DND-41 (cell line): ENCODE measurements around the gene SMCO4.

Experiments used
- ATAC-seq: fragments of 200-7000 bp; cut with Tn5 transposase; 3 replicates; pipeline ENCODE4 v1.9.1; 2021; ENCODE audit warnings: low read depth; ENCODE audit not compliant: insufficient read depth
- DNase-seq: peaks from one replicate; pipeline ENCODE4 v3.0.0-alpha.2; 2020
- H2AFZ ChIP-seq: 2 replicates; pipeline ENCODE4 v1.6.0; 2012; ENCODE audit warnings: low read depth, low read length
- H3K27ac ChIP-seq: 2 replicates; pipeline ENCODE4 v1.5.1; 2012; ENCODE audit warnings: low read length, inconsistent platforms
- H3K27me3 ChIP-seq: fragments of 200-600 bp; sonication (generic); 2 replicates; pipeline ENCODE4 v1.6.0; 2012; ENCODE audit warnings: low read length, mild to moderate bottlenecking, inconsistent platforms; ENCODE audit not compliant: insufficient read depth, poor library complexity
- H3K36me3 ChIP-seq: 2 replicates; pipeline ENCODE4 v1.5.1; 2012; ENCODE audit warnings: low read length, inconsistent platforms; ENCODE audit not compliant: insufficient read depth
- H3K4me1 ChIP-seq: 2 replicates; pipeline ENCODE4 v1.5.1; 2012; ENCODE audit warnings: mild to moderate bottlenecking, low read length; ENCODE audit not compliant: insufficient read depth
- H3K4me2 ChIP-seq: 2 replicates; pipeline ENCODE4 v1.6.0; 2012; ENCODE audit warnings: mild to moderate bottlenecking, moderate library complexity, low read length, inconsistent platforms; ENCODE audit not compliant: insufficient read depth
- H3K4me3 ChIP-seq, 2 experiments: fragments of 200-600 bp in 1 of 2; shearing (Covaris generic) in 1 of 2; 2 replicates each; pipeline ENCODE4 v1.5.1; 2012 to 2016; ENCODE audit warnings: inconsistent platforms in 2 of 2, low read length in 2 of 2, mild to moderate bottlenecking in 2 of 2, low read depth in 1 of 2, moderate library complexity in 1 of 2
- H3K79me2 ChIP-seq: 2 replicates; pipeline ENCODE4 v1.6.0; 2012; ENCODE audit warnings: low read length, inconsistent platforms; ENCODE audit not compliant: insufficient read depth
- H3K9ac ChIP-seq: 2 replicates; pipeline ENCODE4 v1.6.0; 2012; ENCODE audit warnings: low read depth, mild to moderate bottlenecking, inconsistent platforms, low read length, moderate library complexity
- H3K9me3 ChIP-seq: 2 replicates; pipeline ENCODE4 v1.5.1; 2012; ENCODE audit warnings: low read length, moderate library complexity, mild to moderate bottlenecking, inconsistent platforms; ENCODE audit not compliant: insufficient read depth, severe bottlenecking
- H4K20me1 ChIP-seq: 2 replicates; pipeline ENCODE4 v1.6.0; 2012; ENCODE audit warnings: low read length; ENCODE audit not compliant: insufficient read depth
- EZH2 ChIP-seq: IDR thresholded peaks from 3 replicates; pipeline ENCODE4 v1.6.1; 2012; ENCODE audit warnings: borderline replicate concordance, low read depth, mild to moderate bottlenecking, moderate library complexity, low read length, inconsistent platforms; ENCODE audit not compliant: severe bottlenecking
- TF ChIP-seq, protein P1 (sequence below): IDR thresholded peaks from 2 replicates; pipeline ENCODE4 v1.5.1; 2012; ENCODE audit warnings: borderline replicate concordance, low read length, moderate library complexity, mild to moderate bottlenecking; ENCODE audit not compliant: poor library complexity, severe bottlenecking; ENCODE audit errors: extremely low read depth

SMCO4 gene

DNA sequence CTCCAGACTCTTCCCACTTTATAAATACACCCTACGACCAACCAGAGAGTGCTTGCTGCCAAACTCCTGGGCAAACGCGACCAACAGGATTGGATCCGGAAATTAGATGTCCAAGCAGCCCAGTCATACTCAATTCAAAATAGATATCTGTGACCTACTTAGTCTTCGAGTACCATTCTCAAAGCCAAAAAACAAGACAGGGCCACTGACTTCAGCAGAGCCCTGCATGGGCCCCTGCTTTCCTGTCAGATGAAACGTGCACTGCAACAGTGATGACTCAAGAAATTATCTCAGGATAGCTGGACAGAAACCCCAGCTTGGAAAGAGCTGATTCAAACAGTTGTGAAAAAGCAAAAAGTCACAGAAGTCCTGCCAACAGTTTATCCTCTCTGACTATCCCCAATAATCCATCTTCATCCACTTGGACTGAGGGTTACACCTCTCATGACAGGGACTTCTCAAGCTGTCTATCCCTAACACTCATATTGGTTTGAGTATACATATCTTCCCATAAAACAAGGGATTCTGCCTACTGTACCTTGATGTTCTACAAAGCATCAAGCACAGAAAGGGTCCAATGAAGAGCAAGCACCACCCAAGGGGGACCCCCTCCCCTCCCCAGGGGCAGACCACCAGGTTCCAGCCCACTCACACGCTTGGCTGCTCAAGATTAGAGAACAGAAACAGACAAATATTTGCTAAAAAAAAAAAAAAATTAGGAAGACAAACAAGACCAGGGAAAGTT lies 17.4 kb downstream of the SMCO4 start:
- Histone ChIP-seq H3K36me3 (no peaks in the 10 kb centered on the region), H3K79me2 (0 out of 2 replicates have a peak, but pooled peaks cover 3% of the 10 kb centered on the region), H3K4me1 (peaks cover 60% of the 10 kb centered on the region), H3K27me3 (no peaks in the 10 kb centered on the region), H3K4me2 (no peak overlapping the region), H3K27ac (no peak overlapping the region), H3K9me3 (no peaks in the 10 kb centered on the region), H2AFZ (no peak overlapping the region), H3K9ac (no peak overlapping the region), H4K20me1 (peaks cover 9% of the 10 kb centered on the region), H3K4me3 (no peak overlapping the region)
- TF ChIP-seq, protein P1, sequence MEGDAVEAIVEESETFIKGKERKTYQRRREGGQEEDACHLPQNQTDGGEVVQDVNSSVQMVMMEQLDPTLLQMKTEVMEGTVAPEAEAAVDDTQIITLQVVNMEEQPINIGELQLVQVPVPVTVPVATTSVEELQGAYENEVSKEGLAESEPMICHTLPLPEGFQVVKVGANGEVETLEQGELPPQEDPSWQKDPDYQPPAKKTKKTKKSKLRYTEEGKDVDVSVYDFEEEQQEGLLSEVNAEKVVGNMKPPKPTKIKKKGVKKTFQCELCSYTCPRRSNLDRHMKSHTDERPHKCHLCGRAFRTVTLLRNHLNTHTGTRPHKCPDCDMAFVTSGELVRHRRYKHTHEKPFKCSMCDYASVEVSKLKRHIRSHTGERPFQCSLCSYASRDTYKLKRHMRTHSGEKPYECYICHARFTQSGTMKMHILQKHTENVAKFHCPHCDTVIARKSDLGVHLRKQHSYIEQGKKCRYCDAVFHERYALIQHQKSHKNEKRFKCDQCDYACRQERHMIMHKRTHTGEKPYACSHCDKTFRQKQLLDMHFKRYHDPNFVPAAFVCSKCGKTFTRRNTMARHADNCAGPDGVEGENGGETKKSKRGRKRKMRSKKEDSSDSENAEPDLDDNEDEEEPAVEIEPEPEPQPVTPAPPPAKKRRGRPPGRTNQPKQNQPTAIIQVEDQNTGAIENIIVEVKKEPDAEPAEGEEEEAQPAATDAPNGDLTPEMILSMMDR = no peak
- TF ChIP-seq EZH2 = no peak
- ATAC-seq (no peak), DNase-seq (no peak)

DNA sequence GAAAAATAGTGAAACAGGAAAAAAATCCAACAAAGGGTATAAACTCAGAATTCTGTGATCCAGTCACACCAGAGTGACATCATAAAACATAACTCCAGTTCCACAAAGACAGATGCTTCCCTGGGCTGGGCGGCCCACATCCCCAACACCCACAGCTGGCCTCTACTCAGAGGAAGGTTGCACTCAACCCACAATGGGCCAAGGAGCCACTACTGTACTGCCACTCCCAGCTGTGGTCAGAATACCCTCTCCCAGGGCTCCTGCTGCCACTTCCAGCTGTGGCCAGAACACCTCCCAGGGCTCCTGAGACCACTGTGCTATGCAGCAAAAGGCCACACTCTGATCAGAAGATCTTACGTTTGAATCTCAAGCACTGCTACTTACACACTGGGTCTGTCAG lies 18.3 kb downstream of the SMCO4 start:
- Histone ChIP-seq H3K27me3 (no peaks in the 10 kb centered on the region), H3K9me3 (no peaks in the 10 kb centered on the region), H3K4me3 (no peak overlapping the region), H3K9ac (no peak overlapping the region), H3K79me2 (0 out of 2 replicates have a peak, but pooled peaks cover 3% of the 10 kb centered on the region), H3K4me1 (peaks cover 60% of the 10 kb centered on the region), H3K4me2 (no peak overlapping the region), H3K27ac (no peak overlapping the region), H3K36me3 (no peaks in the 10 kb centered on the region), H4K20me1 (peaks cover 4% of the 10 kb centered on the region), H2AFZ (no peak overlapping the region)
- TF ChIP-seq EZH2 = no peak
- TF ChIP-seq, protein P1 = no peak
- DNase-seq (no peak), ATAC-seq (no peak)

DNA sequence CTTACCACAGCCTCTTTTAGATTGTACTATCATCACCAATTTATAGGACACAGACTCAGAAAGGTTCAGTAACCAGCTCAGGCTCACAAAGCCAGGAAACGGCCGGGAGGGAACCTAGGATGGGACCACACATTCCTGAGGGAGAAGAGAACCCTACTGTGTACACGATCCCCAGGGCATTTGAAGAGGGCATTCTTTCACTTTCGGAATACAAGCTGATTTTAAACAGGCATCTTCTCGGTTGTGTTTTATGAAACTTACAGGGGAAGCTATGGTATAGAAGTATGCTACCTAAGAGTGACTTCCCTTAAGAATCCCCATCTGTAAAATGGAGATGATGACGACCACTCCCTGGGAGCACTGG lies 19.0 kb downstream of the SMCO4 start:
- Histone ChIP-seq H3K36me3 (no peaks in the 10 kb centered on the region), H3K4me3 (no peak overlapping the region), H3K9me3 (no peaks in the 10 kb centered on the region), H3K4me1 (peaks cover 61% of the 10 kb centered on the region), H3K79me2 (0 out of 2 replicates have a peak, but pooled peaks cover 3% of the 10 kb centered on the region), H3K27me3 (no peaks in the 10 kb centered on the region), H3K27ac (0 out of 2 replicates have a peak overlapping the region, but pooled peaks have one; percentile 7), H4K20me1 (peaks cover 4% of the 10 kb centered on the region; the same call in 1 of the 2 replicates), H2AFZ (no peak overlapping the region), H3K4me2 (no peak overlapping the region), H3K9ac (no peak overlapping the region)
- ATAC-seq = no peak
- DNase-seq = no peak
- TF ChIP-seq, protein P1 = no peak
- no peak for TF ChIP-seq EZH2
